Measurements from ENCODE around the gene ASB1.

Gene ASB1

DNA sequence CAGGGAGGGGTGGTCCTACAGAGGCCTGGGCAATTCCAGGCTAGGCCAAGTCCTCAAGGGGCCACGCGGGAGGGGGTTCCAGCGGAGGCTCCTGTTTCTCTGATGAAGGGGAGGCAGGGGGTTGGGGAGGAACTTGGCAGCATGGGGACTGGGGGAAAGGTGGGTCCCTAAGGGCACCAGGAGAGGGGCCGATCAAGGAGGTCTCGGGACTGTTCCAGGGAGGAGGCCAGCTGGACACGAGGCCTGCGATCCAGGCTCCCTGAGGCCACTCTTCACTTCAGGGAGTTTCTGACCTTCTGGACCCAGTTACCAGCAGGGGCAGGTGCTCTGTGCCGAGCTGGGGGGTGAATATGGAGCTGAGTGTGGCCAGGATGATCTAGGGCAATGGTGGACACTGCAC, 71.5 kb downstream of the ASB1 start:
- no peak for DNase-seq

DNA sequence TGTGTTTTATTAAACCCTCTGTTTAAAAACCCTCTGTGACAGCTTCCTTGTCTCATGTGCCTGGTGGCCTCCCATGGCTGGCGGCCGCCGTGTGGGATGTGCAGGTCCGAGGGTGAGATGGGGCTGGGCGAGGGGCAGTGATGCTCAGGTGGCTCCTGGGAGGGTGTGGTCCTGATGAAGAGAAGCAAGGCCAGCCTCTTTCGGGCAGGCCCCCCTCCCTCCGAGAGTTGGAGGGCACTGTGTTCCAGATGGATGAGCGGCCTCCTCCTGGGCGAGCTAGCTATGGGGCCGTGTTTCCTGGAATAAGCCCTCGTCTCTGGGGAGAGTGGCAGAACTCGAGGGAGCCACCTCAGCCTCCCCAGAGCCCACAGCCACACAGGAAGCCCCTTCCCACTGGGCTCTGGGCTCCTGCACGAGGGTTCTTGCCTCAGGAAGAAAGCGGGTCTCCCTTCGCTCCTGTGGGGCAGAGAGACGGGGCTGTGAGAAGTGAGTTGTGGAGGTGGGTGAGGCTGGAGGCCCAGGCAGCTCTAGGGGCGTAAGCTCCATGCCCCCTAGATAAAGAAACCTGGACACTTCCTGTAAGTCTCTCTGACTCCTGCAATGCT, 72.1 kb downstream of the ASB1 start:
- no peak for DNase-seq

DNA sequence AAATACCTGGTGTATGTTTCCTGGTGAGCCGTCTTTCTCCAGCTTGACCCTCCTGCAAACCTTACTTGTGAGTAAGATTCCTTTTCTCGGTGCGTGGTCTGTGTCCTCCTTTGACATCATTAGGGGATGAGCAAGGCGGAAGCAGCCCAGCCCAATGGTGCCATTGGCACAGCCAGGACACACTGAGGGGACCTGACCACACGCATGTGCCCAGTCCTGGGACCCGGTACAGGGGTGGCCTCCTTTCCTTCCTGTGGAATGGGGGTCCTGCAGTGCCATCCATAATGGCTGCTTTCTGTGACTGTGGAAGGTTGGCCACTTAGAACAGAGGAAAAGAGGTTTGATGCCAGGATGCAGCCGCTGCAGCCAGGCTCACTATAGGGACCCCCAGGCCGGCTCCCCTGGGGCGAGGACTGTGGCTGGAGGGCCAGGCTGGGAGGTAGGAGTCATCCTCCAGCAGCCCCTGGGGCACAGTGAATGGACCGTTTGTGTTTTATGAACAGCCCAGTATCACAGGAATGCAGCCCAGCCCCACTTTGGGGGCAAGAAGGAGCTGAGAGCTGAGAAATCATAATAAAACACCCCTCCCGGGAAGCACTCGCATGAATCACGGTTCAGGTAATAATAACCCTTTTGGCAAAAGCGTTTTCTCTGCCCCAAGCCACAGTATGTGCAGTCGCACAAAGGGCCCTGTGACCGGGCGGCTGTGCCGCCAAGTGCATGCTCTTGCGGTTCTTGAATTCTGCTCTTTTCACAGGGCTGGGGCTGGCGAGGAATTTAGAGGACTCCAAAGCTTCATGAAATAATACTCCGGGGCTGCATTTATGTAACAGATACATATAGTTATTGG, 73.2 kb downstream of the ASB1 start:
- no peak for DNase-seq

DNA sequence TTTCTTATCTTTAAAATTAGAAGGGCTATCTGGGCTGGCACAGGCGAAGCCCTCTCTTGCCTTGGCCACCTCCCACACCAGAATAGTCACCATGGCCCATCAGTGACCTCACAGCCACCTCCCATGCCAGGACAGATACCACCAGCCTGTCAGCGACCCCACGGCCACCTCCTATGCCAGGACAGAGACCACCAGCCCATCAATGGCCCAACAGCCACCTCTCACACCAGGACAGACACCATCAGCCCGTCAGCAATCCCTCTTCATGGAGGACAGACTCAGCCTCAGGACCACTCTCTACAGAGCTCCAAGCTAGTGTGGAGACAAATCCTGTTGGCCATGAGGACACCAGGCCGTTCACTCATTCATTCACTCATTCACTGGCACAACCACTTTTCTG, 74.6 kb downstream of the ASB1 start:
- no peak for DNase-seq

Measured in T-helper 2 cell (primary cell).